Measurements from ENCODE around the gene ZCCHC8. TPM values are rescaled to one million over a fixed set of nuclear protein-coding genes. Genes with fewer than 3 reads are reported as not detected.
"Not testable (repeated sequence)": the region's sequence is repeated elsewhere in the genome, so short reads cannot be mapped to it uniquely, and the experiment has no call there.

ZCCHC8 gene
- total RNA-seq, 1 experiment from 2014 or later = 40.4 TPM

- H3K27me3 ChIP-seq (replicated peaks; ENCODE audit: insufficient read depth, low read depth, low read length, poor library complexity); DNase-seq (ENCODE audit: low spot score); H3K4me1 ChIP-seq (ENCODE audit: insufficient read depth, low read length, poor library complexity, severe bottlenecking); H3K4me3 ChIP-seq (ENCODE audit: low read depth, low read length, poor library complexity, severe bottlenecking); H3K9me3 ChIP-seq (ENCODE audit: low read depth, low read length, poor library complexity, severe bottlenecking); H3K36me3 ChIP-seq (ENCODE audit: insufficient read depth, low read length, poor library complexity, severe bottlenecking); POLR2A ChIA-PET (ENCODE audit: low non-redundant PET); BruUV-seq (replicated peaks); intact Hi-C loops (cut with micrococcal nuclease; ENCODE audit: unreplicated experiment); CTCF ChIA-PET; H3K27ac ChIP-seq (ENCODE audit: low read depth, low read length, poor library complexity, severe bottlenecking): not testable (repeated sequence)
These were observed 56.7 kb downstream of the ZCCHC8 start for GRCh38 chr12:122444071-122444470.

DNA sequence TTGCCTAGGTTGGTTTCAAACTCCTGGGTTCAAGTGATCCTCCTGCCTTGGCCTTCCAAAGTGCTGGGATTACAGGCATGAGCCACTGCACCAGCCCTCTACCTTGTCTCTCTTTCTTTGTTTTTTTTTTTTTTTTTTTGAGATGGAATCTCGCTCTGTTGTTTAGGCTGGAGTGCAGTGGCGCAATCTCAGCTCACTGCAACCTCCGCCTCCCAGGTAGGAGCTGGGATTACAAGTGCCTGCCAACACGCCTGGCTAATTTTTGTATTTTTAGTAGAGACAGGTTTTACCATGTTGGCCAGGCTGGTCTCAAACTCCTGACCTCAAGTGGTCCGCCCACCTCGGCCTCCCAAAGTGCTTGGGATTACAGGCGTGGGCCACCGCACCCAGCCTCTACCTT, 61.9 kb downstream of the ZCCHC8 start:
- H3K36me3 ChIP-seq (ENCODE audit: insufficient read depth, low read length, poor library complexity, severe bottlenecking); intact Hi-C loops (cut with micrococcal nuclease; ENCODE audit: unreplicated experiment): not testable (repeated sequence)

DNA sequence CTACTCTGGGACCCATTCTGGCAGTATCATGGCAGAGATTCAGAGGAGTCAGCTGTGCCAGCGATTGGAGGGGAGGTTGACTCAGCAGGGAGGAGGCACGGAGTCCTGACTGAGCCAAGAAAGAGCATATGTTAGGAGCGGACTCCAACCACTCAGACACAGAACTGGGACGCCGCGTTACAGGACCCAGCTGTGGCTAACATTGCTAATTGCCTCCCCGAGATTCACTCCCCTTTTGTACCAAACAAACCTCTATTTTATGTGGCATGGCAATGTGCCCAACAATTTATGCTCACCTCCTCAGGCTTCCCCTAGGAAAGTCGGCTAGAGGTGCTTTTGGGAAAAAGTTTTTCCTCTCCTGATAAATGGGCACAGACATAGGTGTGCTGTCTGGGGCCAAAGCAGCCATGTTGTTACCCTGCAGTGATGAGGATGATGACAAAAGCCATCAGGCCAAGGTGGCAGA, 63.0 kb downstream of the ZCCHC8 start:
- H3K36me3 ChIP-seq (ENCODE audit: insufficient read depth, low read length, poor library complexity, severe bottlenecking) = no peaks in the 10 kb centered on the region
- H3K9me3 ChIP-seq (ENCODE audit: low read depth, low read length, poor library complexity, severe bottlenecking) = no peaks in the 10 kb centered on the region
- peak; percentile 56 for DNase-seq (ENCODE audit: low spot score)
- no peak for TF ChIP-seq CTCF (conservative IDR thresholded peaks at IDR 0.05; ENCODE audit: low read depth, low read length)
- no peaks in the 10 kb centered on the region for H3K27me3 ChIP-seq (replicated peaks; ENCODE audit: insufficient read depth, low read depth, low read length, poor library complexity)
- POLR2A ChIA-PET (ENCODE audit: low non-redundant PET) = no interaction called here
- intact Hi-C loops (cut with micrococcal nuclease; ENCODE audit: unreplicated experiment) = no loop called here
- H3K27ac ChIP-seq (ENCODE audit: low read depth, low read length, poor library complexity, severe bottlenecking) = no peak overlapping the region
- H3K4me3 ChIP-seq (ENCODE audit: low read depth, low read length, poor library complexity, severe bottlenecking) = no peak overlapping the region
- CTCF ChIA-PET = no interaction called here
- no TSS peak for BruUV-seq (replicated peaks)
- H3K4me1 ChIP-seq (ENCODE audit: insufficient read depth, low read length, poor library complexity, severe bottlenecking) = peaks cover 5% of the 10 kb centered on the region

More for the DNA sequence above, 61.9 kb downstream of the ZCCHC8 start:
- H3K27ac ChIP-seq (ENCODE audit: low read depth, low read length, poor library complexity, severe bottlenecking); BruUV-seq (replicated peaks); H3K4me3 ChIP-seq (ENCODE audit: low read depth, low read length, poor library complexity, severe bottlenecking); H3K27me3 ChIP-seq (replicated peaks; ENCODE audit: insufficient read depth, low read depth, low read length, poor library complexity); H3K4me1 ChIP-seq (ENCODE audit: insufficient read depth, low read length, poor library complexity, severe bottlenecking); CTCF ChIA-PET; H3K9me3 ChIP-seq (ENCODE audit: low read depth, low read length, poor library complexity, severe bottlenecking); DNase-seq (ENCODE audit: low spot score): not testable (repeated sequence)
- POLR2A ChIA-PET (ENCODE audit: low non-redundant PET) = interaction anchor here (0.6 kb wide), 1 partner anchor 24 kb away, joined by 3 read pairs; no protein-coding TSS in a partner anchor

GRCh38 chr12:122435186-122435585, 65.5 kb downstream of the ZCCHC8 start:
- ChIA-PET CTCF (no interaction called here), POLR2A (ENCODE audit: low non-redundant PET) (no interaction called here)
- Histone ChIP-seq H3K36me3 (ENCODE audit: insufficient read depth, low read length, poor library complexity, severe bottlenecking) (no peaks in the 10 kb centered on the region), H3K4me3 (ENCODE audit: low read depth, low read length, poor library complexity, severe bottlenecking) (no peak overlapping the region), H3K4me1 (ENCODE audit: insufficient read depth, low read length, poor library complexity, severe bottlenecking) (peaks cover 5% of the 10 kb centered on the region), H3K27me3 (replicated peaks; ENCODE audit: insufficient read depth, low read depth, low read length, poor library complexity) (no peaks in the 10 kb centered on the region), H3K9me3 (ENCODE audit: low read depth, low read length, poor library complexity, severe bottlenecking) (no peaks in the 10 kb centered on the region), H3K27ac (ENCODE audit: low read depth, low read length, poor library complexity, severe bottlenecking) (no peak overlapping the region)
- DNase-seq (ENCODE audit: low spot score) = no peak
- no TSS peak for BruUV-seq (replicated peaks)
- TF ChIP-seq EZH2 (IDR thresholded peaks at IDR 0.05; ENCODE audit: borderline replicate concordance, low read depth, low read length, poor library complexity, severe bottlenecking) (no peak), CTCF (conservative IDR thresholded peaks at IDR 0.05; ENCODE audit: low read depth, low read length) (no peak)
- intact Hi-C loops (cut with micrococcal nuclease; ENCODE audit: unreplicated experiment) = no loop called here

DNA sequence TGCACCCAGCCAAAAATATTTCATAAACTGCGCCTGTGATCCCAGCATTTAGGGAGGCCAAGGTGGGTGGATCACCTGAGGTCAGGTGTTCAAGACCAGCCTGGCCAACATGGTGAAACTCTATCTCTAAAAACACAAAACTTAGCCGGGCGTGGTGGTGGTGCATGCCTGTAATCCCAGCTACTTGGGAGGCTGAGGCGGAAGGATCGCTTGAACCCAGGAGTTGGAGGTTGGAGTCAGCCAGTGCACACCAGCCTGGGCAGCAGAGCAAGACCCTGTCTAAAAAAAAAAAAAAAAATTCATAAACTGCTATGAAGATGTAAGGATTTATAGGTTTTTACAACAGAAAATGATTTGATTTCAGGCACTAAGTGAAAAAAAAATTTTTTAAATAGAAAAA, 71.7 kb downstream of the ZCCHC8 start:
- H3K4me1 ChIP-seq (ENCODE audit: insufficient read depth, low read length, poor library complexity, severe bottlenecking); CTCF ChIA-PET; H3K27me3 ChIP-seq (replicated peaks; ENCODE audit: insufficient read depth, low read depth, low read length, poor library complexity); POLR2A ChIA-PET (ENCODE audit: low non-redundant PET); H3K4me3 ChIP-seq (ENCODE audit: low read depth, low read length, poor library complexity, severe bottlenecking); H3K27ac ChIP-seq (ENCODE audit: low read depth, low read length, poor library complexity, severe bottlenecking); H3K9me3 ChIP-seq (ENCODE audit: low read depth, low read length, poor library complexity, severe bottlenecking); BruUV-seq (replicated peaks); intact Hi-C loops (cut with micrococcal nuclease; ENCODE audit: unreplicated experiment); H3K36me3 ChIP-seq (ENCODE audit: insufficient read depth, low read length, poor library complexity, severe bottlenecking); DNase-seq (ENCODE audit: low spot score): not testable (repeated sequence)
